Measurements from ENCODE around the gene ARL17A. TPM values are rescaled to one million over a fixed set of nuclear protein-coding genes. Genes with fewer than 3 reads are reported as not detected.
"Not testable (repeated sequence)": the region's sequence is repeated elsewhere in the genome, so short reads cannot be mapped to it uniquely, and the experiment has no call there.

Gene ARL17A
- polyA plus RNA-seq, 3 donors = 22.1 to 53.0 (median 46.5) TPM

- DNase-seq = not testable (repeated sequence)
Measured at GRCh38 chr17:46566980-46567379, 12.5 kb downstream of the ARL17A start.

GRCh38 chr17:46566284-46566683 is 13.2 kb downstream of the ARL17A start:
- not testable (repeated sequence) for DNase-seq

GRCh38 chr17:46560048-46560447 is 19.4 kb downstream of the ARL17A start:
- DNase-seq = not testable (repeated sequence)

- DNase-seq = not testable (repeated sequence)
Measured at GRCh38 chr17:46559155-46559554, 20.3 kb downstream of the ARL17A start.

GRCh38 chr17:46548607-46549006 is 30.9 kb downstream of the ARL17A start:
- not testable (repeated sequence) for DNase-seq

- DNase-seq = not testable (repeated sequence)
Measured at GRCh38 chr17:46534716-46535115, 44.8 kb downstream of the ARL17A start.

- not testable (repeated sequence) for DNase-seq
Measured at GRCh38 chr17:46512168-46512567, 67.3 kb downstream of the ARL17A start, which contains the start of gene LRRC37A2. TSS of gene LRRC37A2 (plus strand) at chr17:46512468. CDS start at chr17:46512713, 245 bp downstream.

GRCh38 chr17:46505896-46506295 is 73.6 kb downstream of the ARL17A start:
- DNase-seq = not testable (repeated sequence)

GRCh38 chr17:46499437-46500139 is 79.9 kb downstream of the ARL17A start:
- DNase-seq = not testable (repeated sequence)

- DNase-seq = not testable (repeated sequence)
Measured at GRCh38 chr17:46492021-46492420, 87.5 kb downstream of the ARL17A start.

GRCh38 chr17:46481310-46481709 is 98.2 kb downstream of the ARL17A start:
- DNase-seq = not testable (repeated sequence)

- not testable (repeated sequence) for DNase-seq
Measured at GRCh38 chr17:46478823-46479222, 100.7 kb downstream of the ARL17A start.

- DNase-seq = not testable (repeated sequence)
Measured at GRCh38 chr17:46475583-46475982, 103.9 kb downstream of the ARL17A start.

GRCh38 chr17:46474489-46474888 is 105.0 kb downstream of the ARL17A start:
- DNase-seq = not testable (repeated sequence)

GRCh38 chr17:46467618-46468017 is 111.9 kb downstream of the ARL17A start:
- DNase-seq = not testable (repeated sequence)

Other genes starting within 250 kb of the ARL17A start
- gene ARL17B, start 217.9 kb downstream of the ARL17A start, polyA plus RNA-seq (ENCODE audit: insufficient read length in 3 of 3) = 10 to 100 TPM in 2 of 3 donors, 1 to 10 TPM in 1; 9.9 to 19.3 (median 17.9) TPM
- gene LRRC37A2, start 67.2 kb downstream of the ARL17A start, polyA plus RNA-seq (ENCODE audit: insufficient read length in 3 of 3) = 10 to 100 TPM; 37.5 to 52.5 (median 41.5) TPM
- 10 to 100 TPM; 30.4 to 35.9 (median 32.9) TPM for gene NSF, start 11.0 kb upstream of the ARL17A start, polyA plus RNA-seq (ENCODE audit: insufficient read length in 3 of 3)
- gene WNT3, start 239.0 kb upstream of the ARL17A start, polyA plus RNA-seq (ENCODE audit: insufficient read length in 3 of 3) = 1 to 10 TPM; 1.8 to 2.3 (median 2.0) TPM